Gastroesophageal sphincter (tissue), 4 donors: ENCODE results near the gene ZBTB4. TPM values are rescaled to one million over a fixed set of nuclear protein-coding genes. Genes with fewer than 3 reads are reported as not detected.

ENCODE experiments used
- ATAC-seq: fragments of 150-250 bp; one replicate; pipeline ENCODE4 v1.9.1; 2016; ENCODE audit warnings: mild to moderate bottlenecking, moderate library complexity
- H3K27ac ChIP-seq, 4 donors: fragments of 200-600 bp; sonication (generic) in 3 of 4; 1 replicate in 3 of 4; 2 replicates in 1 of 4; pipeline ENCODE4 v1.5.1; 2016 to 2019
- H3K27me3 ChIP-seq: fragments of 200-600 bp; sonication (generic); one replicate; pipeline ENCODE4 v1.5.1; 2019
- H3K36me3 ChIP-seq, 2 donors: fragments of 200-600 bp; sonication (generic); one replicate each; pipeline ENCODE4 v1.5.1; 2019; ENCODE audit warnings: control low read depth in 1 of 2
- H3K4me1 ChIP-seq, 3 donors: fragments of 200-600 bp; sonication (generic); 1 replicate in 2 of 3; 2 replicates in 1 of 3; pipeline ENCODE4 v1.5.1; 2016 to 2019; ENCODE audit warnings: control low read depth in 2 of 3
- H3K4me3 ChIP-seq, 2 donors: fragments of 200-600 bp; sonication (generic); one replicate each; pipeline ENCODE4 v1.5.1; 2019; ENCODE audit warnings: mild to moderate bottlenecking in 1 of 2, moderate library complexity in 1 of 2
- H3K9me3 ChIP-seq, 3 donors: fragments of 200-600 bp; sonication (generic); one replicate each; pipeline ENCODE4 v1.5.1; 2017 to 2019; ENCODE audit warnings: control low read depth in 2 of 3
- CTCF ChIP-seq, 4 experiments: fragments of 200-600 bp in 2 of 4; fragments of 450-650 bp in 2 of 4; sonication (generic) in 1 of 4; IDR thresholded peaks; one replicate each; pipeline ENCODE4 v1.5.1; 2017 to 2019; ENCODE audit warnings: antibody characterized with exemption in 4 of 4, mild to moderate bottlenecking in 2 of 4, moderate library complexity in 2 of 4
- EP300 ChIP-seq: sonication (generic); formaldehyde crosslinking; IDR thresholded peaks from one replicate; pipeline ENCODE4 v1.6.1; 2017; ENCODE audit warnings: antibody characterized with exemption, mild to moderate bottlenecking
- POLR2A ChIP-seq, 2 donors: fragments of 450-650 bp; IDR thresholded peaks; one replicate each; pipeline ENCODE4 v1.6.1; 2017; ENCODE audit warnings: antibody characterized with exemption in 2 of 2, mild to moderate bottlenecking in 2 of 2, moderate library complexity in 1 of 2
- POLR2AphosphoS5 ChIP-seq: sonication (generic); formaldehyde crosslinking; IDR thresholded peaks from one replicate; pipeline ENCODE4 v1.6.1; 2017; ENCODE audit warnings: antibody characterized with exemption
- WGBS, 2 donors: methylation state at CpG; one replicate each; pipeline ENCODE4 v1.1.5; 2018; ENCODE audit warnings: low coverage in 1 of 2; 5-methylcytosine and 5-hydroxymethylcytosine counted together
- total RNA-seq, 4 donors: library from RNA; depleted of rRNA; stranded (reverse); fragments of >200 nt; gene quantifications; one replicate each; pipeline ENCODE4 v1.1.0, GENCODE V29; 2016

Gene ZBTB4
- total RNA-seq, 4 donors from 2014 or later: 68.4 to 115 (median 80.2) TPM

- no peaks in the 10 kb centered on the region for H3K36me3 ChIP-seq
- no peak for TF ChIP-seq CTCF (IDR thresholded peaks at IDR 0.05)
- no peak for TF ChIP-seq POLR2A (IDR thresholded peaks at IDR 0.05)
- TF ChIP-seq POLR2AphosphoS5: no peak
- TF ChIP-seq EP300: no peak
- ATAC-seq: no peak
- H3K4me1 ChIP-seq: peaks cover 0 to 17% (median 8%) of the 10 kb centered on the region in 3 donors
- no peaks in the 10 kb centered on the region for H3K9me3 ChIP-seq
- H3K27ac ChIP-seq: no peak overlapping the region
- H3K27me3 ChIP-seq: peaks cover 37% of the 10 kb centered on the region
- H3K4me3 ChIP-seq: no peak overlapping the region
- 100% methylated on average over 1 of the region's 1 CpG; no CpG with 5 or more reads in 1 of the 2 donors for WGBS, 2 donors
Observed at GRCh38 chr17:7431231-7431630, 48.2 kb downstream of the ZBTB4 start.

DNA sequence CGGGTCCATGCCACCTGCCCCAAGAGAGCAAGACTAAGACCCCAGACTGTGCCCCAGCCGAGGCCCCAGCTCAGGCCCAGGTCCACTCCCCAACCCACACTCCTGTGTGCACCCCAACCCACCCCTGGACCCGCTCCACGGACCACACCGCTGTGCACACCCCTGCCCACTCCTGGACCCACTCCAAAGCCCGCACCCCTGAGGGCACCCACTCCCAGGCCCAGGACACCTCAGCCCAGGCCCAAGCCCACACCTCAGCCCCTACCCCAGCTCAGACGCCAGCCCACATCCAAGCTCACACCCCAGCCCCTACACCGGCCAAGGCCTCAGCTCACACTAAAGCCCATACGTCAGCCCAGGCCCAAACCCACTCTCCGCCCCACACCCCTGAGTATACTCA, 49.7 kb downstream of the ZBTB4 start:
- TF ChIP-seq POLR2A (IDR thresholded peaks at IDR 0.05) (no peak), EP300 (no peak), CTCF (IDR thresholded peaks at IDR 0.05) (no peak), POLR2AphosphoS5 (no peak)
- Histone ChIP-seq H3K9me3 (no peaks in the 10 kb centered on the region), H3K4me1 (peaks cover 0 to 2% (median 0%) of the 10 kb centered on the region in 3 donors), H3K27me3 (peaks cover 24% of the 10 kb centered on the region), H3K27ac (no peak overlapping the region), H3K36me3 (no peaks in the 10 kb centered on the region), H3K4me3 (no peak overlapping the region)
- no peak for ATAC-seq
- WGBS, 2 donors: 93% methylated on average over 5 of the region's 10 CpGs; no CpG with 5 or more reads in 1 of the 2 donors

DNA sequence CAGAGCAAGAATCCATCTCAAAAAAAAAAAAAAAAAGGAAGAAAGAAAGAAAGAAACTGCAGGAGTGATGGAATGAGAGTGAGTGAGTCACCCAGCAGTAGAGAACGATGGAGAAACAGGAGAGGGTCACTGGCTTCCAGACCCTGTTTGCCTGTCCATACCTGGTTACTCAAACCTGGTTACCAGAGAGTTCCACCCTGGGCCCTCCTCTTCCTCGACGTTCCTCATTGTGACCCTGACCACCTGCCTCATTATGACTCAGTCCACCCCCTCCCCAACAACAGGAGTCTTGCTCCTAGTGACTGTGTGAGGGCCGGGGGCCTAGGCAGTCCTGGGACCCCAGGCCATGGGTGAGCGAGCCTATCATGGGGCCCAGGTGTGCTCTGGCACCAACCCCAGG, 50.9 kb downstream of the ZBTB4 start, which contains the start of gene SPEM3:
Gene SPEM3, plus strand, starts transcription at position 301 of the 400 bp plus-strand sequence. Its CDS starts 46 bp downstream, at position 347.
- no peak for TF ChIP-seq CTCF (IDR thresholded peaks at IDR 0.05)
- no peak for TF ChIP-seq EP300
- TF ChIP-seq POLR2AphosphoS5: no peak
- TF ChIP-seq POLR2A (IDR thresholded peaks at IDR 0.05): no peak
- Histone ChIP-seq H3K27me3 (peaks cover 12% of the 10 kb centered on the region), H3K4me3 (no peak within 1 kb of the TSS), H3K4me1 (no peaks in the 10 kb centered on the region), H3K27ac (no peak within 1 kb of the TSS), H3K9me3 (no peaks in the 10 kb centered on the region), H3K36me3 (no peaks in the 10 kb centered on the region)
- 61 to 70% methylated on average over 2 to 3 of the region's 5 CpGs for WGBS, 2 donors
- ATAC-seq: no peak

DNA sequence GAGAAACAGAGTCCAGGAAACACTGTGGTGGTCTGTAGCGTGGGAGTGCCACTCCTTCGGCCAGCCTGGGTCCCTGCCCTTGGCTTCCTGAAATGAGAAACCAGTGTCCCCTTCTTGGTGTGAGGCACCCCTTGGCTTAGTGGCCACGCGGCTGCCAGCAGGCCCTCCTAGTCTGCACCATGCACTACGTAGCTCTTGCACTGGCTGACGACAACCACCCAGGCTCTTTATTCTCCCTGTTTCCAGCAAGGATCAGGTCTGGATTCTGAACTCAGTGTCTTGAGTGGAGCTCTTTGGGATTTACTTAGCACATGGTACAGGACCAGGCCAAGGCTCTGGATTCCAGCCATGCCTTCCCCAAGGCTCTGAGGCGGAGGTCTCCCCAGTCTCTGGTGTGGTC, 51.9 kb downstream of the ZBTB4 start:
- TF ChIP-seq EP300: no peak
- no peak for TF ChIP-seq CTCF (IDR thresholded peaks at IDR 0.05)
- TF ChIP-seq POLR2A (IDR thresholded peaks at IDR 0.05): no peak
- no peak for TF ChIP-seq POLR2AphosphoS5
- 75 to 97% methylated on average over 3 to 6 of the region's 7 CpGs for WGBS, 2 donors
- Histone ChIP-seq H3K4me1 (no peaks in the 10 kb centered on the region), H3K36me3 (no peaks in the 10 kb centered on the region), H3K9me3 (no peaks in the 10 kb centered on the region), H3K27ac (no peak overlapping the region), H3K27me3 (peaks cover 7% of the 10 kb centered on the region), H3K4me3 (no peak overlapping the region)
- ATAC-seq: no peak

GRCh38 chr17:7426896-7427489, 52.4 kb downstream of the ZBTB4 start:
- Histone ChIP-seq H3K4me1 (no peaks in the 10 kb centered on the region), H3K9me3 (no peaks in the 10 kb centered on the region), H3K27me3 (peaks cover 2% of the 10 kb centered on the region), H3K4me3 (no peak overlapping the region), H3K27ac (no peak overlapping the region), H3K36me3 (no peaks in the 10 kb centered on the region)
- WGBS, 2 donors: no CpG with 5 or more reads among the region's 29 CpGs
- no peak for ATAC-seq
- no peak for TF ChIP-seq POLR2A (IDR thresholded peaks at IDR 0.05)
